ENCODE results near the gene TCF25. TPM values are rescaled to one million over a fixed set of nuclear protein-coding genes. Genes with fewer than 3 reads are reported as not detected.
A peak's percentile ranks its signal among the peaks of the same experiment; 100 is the strongest.

Gene TCF25
- total RNA-seq, 1 experiment from 2014 or later: 155 TPM

- TF ChIP-seq FOXP1 (CRISPR knock-in tag; IDR thresholded peaks at IDR 0.05; ENCODE audit: borderline replicate concordance) (no peak), ZNF281 (CRISPR knock-in tag; IDR thresholded peaks at IDR 0.05) (no peak), E2F1 (CRISPR knock-in tag; IDR thresholded peaks at IDR 0.05) (no peak)
Measured at GRCh38 chr16:89923640-89924296, 50.4 kb downstream of the TCF25 start (continued).

- POLR2A ChIA-PET: interaction anchor here (0.6 to 1.8 kb wide), 5 partner anchors 11 to 93 kb away, joined by 3 to 7 read pairs (median 4); partner anchors contain the start of genes DEF8 and TCF25
Measured at GRCh38 chr16:89924297-89924924, 51.0 kb downstream of the TCF25 start.

More at GRCh38 chr16:89924297-89924924, 51.0 kb downstream of the TCF25 start:
- H3K36me3 Mint-ChIP-seq: peaks cover 4% of the 10 kb centered on the region; the same call in 1 of the 2 replicates
- peaks cover 26% of the 10 kb centered on the region for H3K27me3 Mint-ChIP-seq (ENCODE audit: low read depth)
- H3K4me1 Mint-ChIP-seq: peaks cover 16% of the 10 kb centered on the region
- H3K27ac Mint-ChIP-seq: no peak overlapping the region
- H3K4me3 Mint-ChIP-seq: peak overlapping the region; percentile 63
- TF ChIP-seq USF1 (CRISPR knock-in tag; IDR thresholded peaks at IDR 0.05) (peak; percentile 54; the same call in 1 of the 2 replicates), ZNF138 (CRISPR knock-in tag; conservative IDR thresholded peaks at IDR 0.05) (no peak), CTCF (IDR thresholded peaks at IDR 0.05) (no peak), NFYB (CRISPR knock-in tag; conservative IDR thresholded peaks at IDR 0.05; ENCODE audit: low read depth) (no peak), FOXK1 (CRISPR knock-in tag; IDR thresholded peaks at IDR 0.05) (peak; percentile 61), JAZF1 (CRISPR knock-in tag; IDR thresholded peaks at IDR 0.05) (no peak), USF2 (CRISPR knock-in tag; IDR thresholded peaks at IDR 0.05) (0 out of 2 replicates have a peak, but pooled peaks have one; percentile 54), NR1H2 (CRISPR knock-in tag; IDR thresholded peaks at IDR 0.05) (no peak), GABPB1 (CRISPR knock-in tag; IDR thresholded peaks at IDR 0.05) (no peak)
- CTCF ChIA-PET: interaction anchor here (0.6 to 5.7 kb wide), 14 partner anchors 15 to 283 kb away, joined by 3 to 70 read pairs (median 4); partner anchors contain the start of genes DBNDD1, DEF8 and TCF25
- no peaks in the 10 kb centered on the region for H3K9me3 Mint-ChIP-seq
- DNase-seq (ENCODE audit: low spot score): peak; percentile 87
- peak; percentile 32 for ATAC-seq
